ENCODE measurements around the gene SELENOW. TPM values are rescaled to one million over a fixed set of nuclear protein-coding genes. Genes with fewer than 3 reads are reported as not detected.

Gene SELENOW
- polyA plus RNA-seq, 1 of the 3 experiments (the other 2 are of a cell fraction): 335 TPM

DNA sequence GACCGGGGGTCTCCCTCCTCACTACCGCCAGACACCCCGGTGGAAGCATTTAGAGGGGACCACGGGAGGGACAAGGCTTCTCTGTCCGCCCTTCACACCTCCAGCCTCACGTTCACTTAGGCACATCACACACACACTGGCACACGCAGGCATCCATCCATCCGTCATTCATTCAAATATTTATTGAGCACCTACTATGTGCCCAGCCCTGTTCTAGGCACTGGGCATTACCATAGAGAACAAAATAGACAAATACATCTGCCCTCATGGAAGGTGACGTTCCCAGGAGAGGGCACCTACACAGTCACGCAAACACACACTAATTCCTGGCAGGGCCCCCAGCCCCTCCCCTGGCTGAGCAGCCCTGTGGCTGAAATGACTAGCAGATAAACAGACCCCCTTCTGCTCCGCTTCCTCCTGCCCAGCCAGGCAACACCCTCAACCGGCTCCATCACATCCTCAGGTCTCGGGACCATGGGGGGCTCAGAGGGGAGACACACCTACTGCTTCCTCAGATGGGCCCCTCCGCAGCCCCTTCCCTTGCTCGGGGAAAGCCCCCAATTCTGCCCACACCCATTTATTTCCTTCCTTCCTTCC is 36.9 kb upstream of the SELENOW start (continued):
- no peak for TF ChIP-seq USF1 (IDR thresholded peaks at IDR 0.05; ENCODE audit: borderline replicate concordance, low read depth)
- no peak for TF ChIP-seq MXI1 (IDR thresholded peaks at IDR 0.05; ENCODE audit: low read depth, low read length)
- TF ChIP-seq, protein P1, sequence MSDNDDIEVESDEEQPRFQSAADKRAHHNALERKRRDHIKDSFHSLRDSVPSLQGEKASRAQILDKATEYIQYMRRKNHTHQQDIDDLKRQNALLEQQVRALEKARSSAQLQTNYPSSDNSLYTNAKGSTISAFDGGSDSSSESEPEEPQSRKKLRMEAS (IDR thresholded peaks at IDR 0.05; ENCODE audit: low read depth): no peak
- no peak for TF ChIP-seq POLR2AphosphoS5 (IDR thresholded peaks at IDR 0.05; ENCODE audit: low read depth, low read length)

DNA sequence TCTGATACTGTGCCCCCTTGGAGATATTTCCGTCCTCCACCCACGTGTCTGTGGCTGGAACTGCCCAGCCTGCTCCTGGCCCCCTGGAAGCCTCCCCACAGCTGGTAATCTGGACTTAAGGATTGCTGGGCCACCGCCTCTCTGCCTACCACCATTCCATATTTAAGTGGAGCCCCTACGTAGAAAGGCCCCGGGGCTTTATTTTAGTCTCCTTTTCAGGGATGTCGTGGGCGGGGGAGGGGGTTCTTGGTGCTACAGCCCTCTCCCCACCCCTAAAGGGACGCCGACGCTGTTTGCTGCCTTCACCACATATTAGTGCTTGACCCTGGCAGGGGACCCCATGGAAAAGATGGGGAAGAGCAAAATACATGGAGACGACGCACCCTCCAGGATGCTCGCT is 35.9 kb upstream of the SELENOW start:
- Histone ChIP-seq H2AFZ (ENCODE audit: low read depth) (no peak overlapping the region), H3K27ac (ENCODE audit: low read depth in 2 of 2, low read length in 1 of 2) (peak overlapping the region; percentile 51 to 97; a peak in 3 of 4 replicates), H3K27me3 (ENCODE audit: insufficient read depth) (no peaks in the 10 kb centered on the region), H3K4me1 (ENCODE audit: control insufficient read depth in 1 of 2, insufficient read depth in 2 of 2, low read depth in 1 of 2, low read length in 1 of 2) (peaks cover 12 to 14% of the 10 kb centered on the region in 2 experiments; a peak in 1 of 4 replicates), H3K9ac (peak overlapping the region; percentile 62; the same call in 1 of the 2 replicates), H4K20me1 (ENCODE audit: insufficient read depth) (no peaks in the 10 kb centered on the region), H3K79me2 (ENCODE audit: insufficient read depth) (peaks cover 19% of the 10 kb centered on the region), H3K4me2 (peak overlapping the region; percentile 73), H3F3A (replicated peaks; ENCODE audit: insufficient read depth) (peaks cover 37% of the 10 kb centered on the region), H3K9me3 (no peaks in the 10 kb centered on the region), H3K36me3 (replicated peaks in 1 of 2; ENCODE audit: control insufficient read depth in 1 of 2, insufficient read depth in 2 of 2, low read length in 1 of 2) (peaks cover 4 to 41% of the 10 kb centered on the region in 2 experiments), H3K9me2 (no peaks in the 10 kb centered on the region), H3K4me3 (ENCODE audit: low read depth in 2 of 2, low read length in 1 of 2) (no peak overlapping the region; a peak in 1 of 4 replicates)
- no peak for TF ChIP-seq TCF12 (IDR thresholded peaks at IDR 0.05)
- no peak for TF ChIP-seq JUND (IDR thresholded peaks at IDR 0.05)
- no peak for TF ChIP-seq ZBTB33 (IDR thresholded peaks at IDR 0.05; ENCODE audit: borderline replicate concordance, low read depth)
- TF ChIP-seq NRF1 (IDR thresholded peaks at IDR 0.05; ENCODE audit: low read depth, low read length): no peak
- no peak for TF ChIP-seq FOXJ3 (CRISPR knock-in tag; IDR thresholded peaks at IDR 0.05)
- TF ChIP-seq SIN3A (IDR thresholded peaks at IDR 0.05; ENCODE audit: borderline replicate concordance, low read depth, low read length): no peak
- TF ChIP-seq TEAD4 (IDR thresholded peaks at IDR 0.05; ENCODE audit: borderline replicate concordance, insufficient read depth): no peak
- TF ChIP-seq, protein P1 (IDR thresholded peaks at IDR 0.05; ENCODE audit: low read depth): no peak
- no peak for TF ChIP-seq RAD21 (IDR thresholded peaks at IDR 0.05; ENCODE audit: low read length)
- TF ChIP-seq EP300 (IDR thresholded peaks at IDR 0.05; ENCODE audit: borderline replicate concordance in 1 of 2, low read depth in 1 of 2, low read length in 1 of 2): no peak
- TF ChIP-seq, protein P2, sequence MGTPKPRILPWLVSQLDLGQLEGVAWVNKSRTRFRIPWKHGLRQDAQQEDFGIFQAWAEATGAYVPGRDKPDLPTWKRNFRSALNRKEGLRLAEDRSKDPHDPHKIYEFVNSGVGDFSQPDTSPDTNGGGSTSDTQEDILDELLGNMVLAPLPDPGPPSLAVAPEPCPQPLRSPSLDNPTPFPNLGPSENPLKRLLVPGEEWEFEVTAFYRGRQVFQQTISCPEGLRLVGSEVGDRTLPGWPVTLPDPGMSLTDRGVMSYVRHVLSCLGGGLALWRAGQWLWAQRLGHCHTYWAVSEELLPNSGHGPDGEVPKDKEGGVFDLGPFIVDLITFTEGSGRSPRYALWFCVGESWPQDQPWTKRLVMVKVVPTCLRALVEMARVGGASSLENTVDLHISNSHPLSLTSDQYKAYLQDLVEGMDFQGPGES (IDR thresholded peaks at IDR 0.05; ENCODE audit: low read depth, low read length): no peak
- TF ChIP-seq SMC3 (IDR thresholded peaks at IDR 0.05; ENCODE audit: low read depth, low read length): no peak
- TF ChIP-seq RCOR1 (IDR thresholded peaks at IDR 0.05; ENCODE audit: low read length): no peak
- TF ChIP-seq, protein P3, sequence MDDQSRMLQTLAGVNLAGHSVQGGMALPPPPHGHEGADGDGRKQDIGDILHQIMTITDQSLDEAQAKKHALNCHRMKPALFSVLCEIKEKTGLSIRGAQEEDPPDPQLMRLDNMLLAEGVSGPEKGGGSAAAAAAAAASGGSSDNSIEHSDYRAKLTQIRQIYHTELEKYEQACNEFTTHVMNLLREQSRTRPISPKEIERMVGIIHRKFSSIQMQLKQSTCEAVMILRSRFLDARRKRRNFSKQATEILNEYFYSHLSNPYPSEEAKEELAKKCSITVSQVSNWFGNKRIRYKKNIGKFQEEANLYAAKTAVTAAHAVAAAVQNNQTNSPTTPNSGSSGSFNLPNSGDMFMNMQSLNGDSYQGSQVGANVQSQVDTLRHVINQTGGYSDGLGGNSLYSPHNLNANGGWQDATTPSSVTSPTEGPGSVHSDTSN (IDR thresholded peaks at IDR 0.05): no peak
- TF ChIP-seq POLR2AphosphoS5 (IDR thresholded peaks at IDR 0.05; ENCODE audit: low read depth, low read length): no peak
- no peak for TF ChIP-seq GATA2 (CRISPR knock-in tag; IDR thresholded peaks at IDR 0.05)
- CTCF ChIA-PET: interaction anchor here (0.6 to 17.6 kb wide), 20 partner anchors 8 to 471 kb away, joined by 3 to 475 read pairs (median 4); partner anchors contain the start of genes EHD2 and NAPA
- POLR2A ChIA-PET: interaction anchor here (0.8 to 1.2 kb wide), 2 partner anchors 20 to 30 kb away, joined by 5 to 7 read pairs; partner anchors contain the start of gene EHD2
- WGBS (ENCODE audit: low lambda C conversion rate): 66% methylated on average over 13 of the region's 13 CpGs
- DNase-seq: no peak
